ENCODE data around the gene COX7B2.

COX7B2 gene

DNA sequence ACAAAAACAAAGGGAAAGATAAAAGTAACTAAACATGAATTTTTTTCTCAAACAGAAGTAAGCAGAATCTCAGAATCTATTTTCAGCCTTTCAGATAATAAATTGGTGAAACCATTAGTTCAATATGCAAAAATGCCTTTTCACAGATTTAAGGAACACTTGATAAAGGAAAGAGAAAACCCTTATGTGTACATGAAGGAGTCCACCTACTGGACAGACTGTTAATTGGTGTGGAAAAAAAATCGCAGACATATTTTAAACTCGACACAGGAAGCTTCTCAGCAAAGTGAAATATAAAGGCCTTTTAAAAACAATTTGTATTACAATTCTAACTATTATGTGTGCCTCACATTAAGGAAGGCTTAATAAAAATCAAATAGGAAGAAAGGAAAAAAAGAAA lies 22.3 kb downstream of the COX7B2 start:
- DNase-seq, result no peak

DNA sequence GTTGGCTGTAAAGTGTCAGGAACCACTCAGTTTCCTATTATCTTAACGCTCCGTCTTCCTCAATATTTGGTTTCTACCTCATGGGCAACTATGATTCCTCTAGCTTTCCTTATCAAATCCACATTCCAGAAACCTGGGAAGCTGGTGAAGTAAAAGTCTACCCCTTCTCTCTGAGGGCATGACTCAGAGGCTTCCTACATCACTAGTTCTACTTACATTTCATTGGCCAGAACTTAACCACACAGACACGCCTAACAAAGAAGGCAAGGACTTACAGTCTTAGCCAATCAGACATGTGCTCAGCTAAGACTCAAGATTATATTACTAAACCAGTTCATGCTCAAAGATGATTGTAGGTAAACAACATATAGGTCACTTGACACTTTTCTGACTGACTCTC lies 30.4 kb downstream of the COX7B2 start:
- DNase-seq, result no peak

DNA sequence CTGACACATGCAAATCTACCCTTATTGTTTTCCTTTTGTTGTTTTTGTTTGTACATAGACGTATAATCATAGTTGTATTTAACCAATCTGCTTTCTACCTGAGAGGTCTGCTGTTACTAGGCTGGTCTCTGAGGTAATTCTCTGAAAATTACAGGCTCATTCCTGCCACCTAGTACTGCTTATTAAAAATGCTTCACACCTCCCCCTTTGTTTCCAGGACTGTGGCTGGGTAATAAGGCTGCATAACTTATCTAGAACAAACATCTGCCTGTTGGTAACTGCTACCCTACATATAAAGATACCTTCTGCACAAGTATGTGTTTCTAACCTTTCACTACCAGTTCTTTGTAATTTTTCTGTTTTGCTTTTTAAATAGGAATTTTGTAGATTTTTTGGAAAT lies 34.2 kb downstream of the COX7B2 start:
- no peak for DNase-seq

DNA sequence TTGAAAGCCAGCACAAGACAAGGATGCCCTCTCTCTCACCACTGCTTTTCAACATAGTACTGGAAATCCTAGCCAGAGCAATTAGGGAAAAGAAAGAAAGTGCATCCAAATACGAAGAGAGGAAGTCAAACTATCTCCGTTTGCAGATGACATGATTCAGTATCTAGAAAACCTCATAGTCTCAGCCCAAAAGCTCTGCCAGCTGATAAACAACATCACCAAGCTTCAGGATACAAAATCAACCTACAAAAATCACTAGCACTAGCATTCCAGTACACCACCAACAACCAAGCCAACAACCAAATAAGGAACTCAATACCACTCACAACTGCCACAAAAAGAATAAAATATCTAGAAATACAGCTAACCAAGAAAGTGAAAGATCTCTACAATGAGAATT lies 38.6 kb downstream of the COX7B2 start:
- DNase-seq, result no peak

DNA sequence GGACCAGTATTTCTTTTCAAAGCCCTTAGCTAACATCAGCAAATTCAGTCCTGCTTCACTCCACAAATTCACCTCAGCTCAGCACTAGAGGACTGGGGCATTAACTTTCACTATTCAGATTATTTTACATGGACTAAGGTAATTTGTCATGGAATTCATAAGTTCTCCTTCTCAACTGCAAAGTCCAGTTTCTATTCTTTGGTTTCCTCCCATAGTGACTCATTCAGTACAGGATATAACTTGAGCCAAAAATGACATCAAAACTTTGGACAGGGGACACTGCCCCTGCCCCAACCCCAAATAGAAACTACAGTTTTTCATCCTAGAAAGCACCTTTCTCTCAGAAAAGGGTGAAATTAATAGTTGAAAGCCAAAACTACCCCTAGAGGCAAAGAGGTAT lies 52.7 kb downstream of the COX7B2 start:
- no peak for DNase-seq

DNA sequence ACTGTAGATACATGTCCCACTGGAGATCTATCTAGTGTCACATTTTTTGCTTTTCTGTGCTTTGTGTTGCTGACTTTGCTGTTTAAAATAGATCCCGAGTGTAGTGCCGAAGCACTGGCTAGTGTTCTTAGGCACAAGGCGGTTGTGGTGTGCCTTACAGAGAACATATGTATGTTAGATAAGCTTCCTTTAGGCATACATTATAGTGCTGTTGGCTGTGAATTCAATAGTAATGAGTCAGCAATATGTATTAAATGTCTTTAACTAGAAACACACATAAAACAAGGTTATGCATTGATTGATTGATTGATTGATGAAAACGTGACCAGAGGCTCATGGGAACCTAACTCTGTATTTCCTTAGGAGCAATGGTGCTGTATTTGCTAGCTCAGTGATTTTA lies 56.2 kb downstream of the COX7B2 start:
- DNase-seq, result no peak

DNA sequence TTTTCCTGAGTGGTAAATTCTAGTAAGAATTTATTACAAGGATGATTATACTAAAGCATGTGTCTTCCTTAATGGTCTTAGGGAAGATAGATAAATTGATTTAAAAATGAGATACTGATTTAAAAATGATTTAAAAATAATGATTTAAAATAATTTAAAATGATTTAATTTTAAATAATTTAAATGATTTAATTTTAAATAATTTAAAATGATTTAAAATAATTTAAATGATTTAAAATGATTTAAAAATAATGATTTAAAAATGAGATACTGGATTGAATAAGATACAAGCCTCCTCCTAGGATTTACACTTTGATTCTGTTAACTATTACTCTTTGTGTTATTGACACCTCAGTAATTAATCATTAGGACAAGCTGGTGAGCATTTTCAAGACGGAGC lies 59.0 kb downstream of the COX7B2 start:
- DNase-seq, result no peak

DNA sequence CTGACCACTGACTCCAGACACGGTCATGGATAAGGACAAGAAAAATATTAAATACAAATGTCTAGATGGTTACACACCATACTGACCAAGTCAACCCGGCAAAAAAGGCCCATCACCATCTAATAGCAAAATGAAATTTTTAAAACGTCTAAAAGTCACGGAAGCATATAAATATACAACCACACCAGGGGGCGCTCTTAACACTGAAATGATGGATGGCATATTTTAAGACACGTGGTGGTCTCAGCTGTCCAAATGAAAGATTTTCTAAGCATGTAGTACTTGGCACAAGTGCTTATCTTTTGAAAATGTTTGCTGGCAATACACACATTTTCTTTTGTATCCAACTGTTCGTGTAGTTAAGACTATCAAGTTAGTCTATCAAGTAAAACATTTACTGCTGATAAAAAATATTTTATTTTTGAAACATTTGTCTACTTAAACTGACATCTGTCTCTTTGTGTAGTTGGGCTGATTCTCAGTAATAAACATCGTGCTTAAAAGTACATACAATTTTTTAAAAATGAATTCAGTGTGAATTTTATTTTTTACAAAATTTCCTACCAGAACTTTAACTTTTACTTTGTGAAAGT lies 64.6 kb downstream of the COX7B2 start:
- no peak for DNase-seq

DNA sequence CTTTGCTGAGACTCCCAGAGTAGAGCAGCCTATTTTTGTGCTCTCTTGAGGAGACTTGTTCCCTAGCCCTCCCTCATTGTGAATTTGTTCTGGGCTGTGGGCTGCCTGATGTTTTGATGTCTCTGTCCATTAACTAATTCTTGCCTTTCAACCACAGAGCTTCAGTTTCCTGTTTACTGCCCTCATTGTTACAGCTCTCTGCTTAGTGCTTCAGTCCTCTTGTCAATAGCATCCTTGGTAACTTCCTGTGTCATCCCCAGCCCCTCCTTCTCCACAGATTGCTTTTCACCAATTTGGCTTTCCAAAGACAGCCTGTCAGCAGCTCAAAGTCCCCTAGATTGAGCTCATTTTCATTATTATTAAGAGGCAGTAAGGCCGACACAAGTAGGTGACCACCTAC lies 69.9 kb downstream of the COX7B2 start:
- DNase-seq, result no peak

DNA sequence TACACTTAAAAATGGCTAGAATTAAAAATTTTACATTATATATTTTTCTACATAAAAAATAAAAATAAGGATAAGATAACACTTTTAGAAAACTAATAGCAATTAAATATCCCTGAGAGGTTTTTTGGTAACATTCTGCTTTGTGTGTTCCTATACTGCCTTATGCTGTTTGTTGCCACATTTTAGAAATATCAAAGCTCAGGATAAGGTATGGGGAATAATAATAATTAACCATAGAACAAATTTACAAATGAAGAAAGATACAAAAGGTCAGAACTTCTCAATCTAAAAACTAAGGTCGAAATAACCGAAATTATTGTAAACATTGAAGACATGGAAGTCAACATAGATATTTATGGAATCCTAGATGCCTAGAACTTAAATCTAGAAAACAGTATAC lies 71.4 kb downstream of the COX7B2 start:
- no peak for DNase-seq

DNA sequence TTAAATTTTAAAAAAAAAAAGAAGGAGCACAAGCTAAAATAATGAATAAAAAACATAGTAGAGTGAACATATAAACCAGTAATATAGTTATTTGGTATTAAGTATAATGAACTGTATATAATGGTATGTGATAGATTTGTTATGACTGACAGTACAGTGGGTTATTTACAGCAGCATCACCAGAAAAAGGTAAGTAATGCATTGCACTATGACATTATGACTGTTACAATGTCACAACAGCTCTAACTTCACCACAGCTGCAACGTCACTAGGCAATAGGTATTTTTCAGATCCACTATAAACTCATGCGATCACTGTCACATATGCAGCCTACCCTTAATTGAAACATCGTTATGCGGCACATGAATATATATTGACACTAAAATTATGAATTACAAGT lies 72.5 kb downstream of the COX7B2 start:
- no peak for DNase-seq

DNA sequence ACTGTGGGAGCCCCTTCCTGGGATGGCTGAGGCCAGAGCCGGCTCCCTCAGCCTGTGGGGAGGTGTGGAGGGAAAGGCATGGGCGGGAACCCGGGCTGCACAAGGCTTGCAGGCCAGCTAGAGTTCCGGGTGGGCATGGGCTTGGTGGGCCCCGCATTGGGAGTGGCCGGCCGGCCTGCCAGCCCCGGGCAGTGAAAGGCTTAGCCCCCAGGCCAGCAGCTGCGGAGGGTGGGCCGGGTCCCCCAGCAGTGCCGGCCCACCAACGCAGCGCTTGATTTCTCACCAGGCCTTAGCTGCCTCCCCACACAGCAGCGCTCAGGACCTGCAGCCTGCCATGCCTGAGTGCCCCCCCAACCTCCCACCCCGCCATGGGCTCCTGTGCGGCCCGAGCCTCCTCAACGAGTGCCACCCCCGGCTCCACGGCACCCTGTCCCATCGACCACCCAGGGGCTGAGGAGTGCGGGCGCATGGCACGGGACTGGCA lies 78.0 kb downstream of the COX7B2 start:
- no peak for DNase-seq

DNA sequence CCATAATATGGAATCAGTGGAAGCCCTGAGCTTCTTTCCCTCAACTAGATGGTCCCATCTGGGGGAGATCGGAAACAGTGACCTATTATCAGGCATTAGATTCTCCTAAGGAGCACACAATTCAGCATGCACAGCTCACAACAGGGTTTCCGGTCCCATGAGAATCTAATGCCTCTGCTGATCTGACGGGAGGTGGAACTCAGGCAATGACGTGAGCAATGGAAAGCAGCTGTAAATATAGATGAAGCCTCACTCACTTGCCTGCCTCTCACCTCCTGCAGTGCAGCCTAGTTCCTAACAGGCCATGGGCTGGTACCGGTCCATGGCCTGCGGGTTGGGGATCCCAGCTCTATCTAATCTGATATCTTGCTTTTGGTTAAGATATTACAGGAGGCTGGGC lies 88.9 kb downstream of the COX7B2 start:
- no peak for DNase-seq

DNA sequence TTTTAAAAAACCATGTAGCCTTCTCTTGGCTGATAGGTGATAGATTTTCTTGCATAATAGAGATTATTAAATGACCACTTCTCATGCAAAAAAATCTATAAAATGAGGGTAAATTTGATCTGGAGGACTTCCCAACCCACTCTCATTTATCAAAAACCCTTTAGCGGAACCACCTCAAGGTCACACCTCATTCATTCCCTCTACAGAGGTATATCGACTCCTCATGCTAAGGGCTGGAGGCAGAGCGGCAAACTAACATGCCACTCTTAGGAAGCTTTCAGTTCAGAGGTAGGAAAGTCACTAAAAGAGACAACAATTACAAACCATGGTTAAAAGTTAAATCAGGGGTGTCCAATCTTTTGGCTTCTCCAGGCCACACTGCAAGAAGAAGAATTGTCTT lies 90.0 kb downstream of the COX7B2 start:
- DNase-seq, result no peak

DNA sequence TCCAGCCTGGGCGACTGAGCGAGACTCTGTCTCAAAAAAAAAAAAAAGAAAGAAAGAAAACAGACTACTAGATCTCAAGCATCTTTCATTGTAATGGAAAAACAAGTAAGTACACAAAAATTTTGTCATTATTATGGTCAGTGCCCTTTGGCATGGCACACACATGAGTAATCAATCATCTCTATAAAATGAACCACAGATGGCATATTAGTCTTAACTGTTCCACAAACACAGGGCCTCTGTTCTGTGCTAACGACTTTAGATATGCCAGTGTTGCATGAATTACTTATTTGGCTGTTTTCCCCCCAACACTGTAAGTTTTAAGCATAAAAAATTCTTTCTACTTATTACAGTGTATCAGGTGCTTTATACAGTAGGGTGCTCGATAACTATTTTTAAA lies 90.4 kb downstream of the COX7B2 start:
- DNase-seq, result no peak

DNA sequence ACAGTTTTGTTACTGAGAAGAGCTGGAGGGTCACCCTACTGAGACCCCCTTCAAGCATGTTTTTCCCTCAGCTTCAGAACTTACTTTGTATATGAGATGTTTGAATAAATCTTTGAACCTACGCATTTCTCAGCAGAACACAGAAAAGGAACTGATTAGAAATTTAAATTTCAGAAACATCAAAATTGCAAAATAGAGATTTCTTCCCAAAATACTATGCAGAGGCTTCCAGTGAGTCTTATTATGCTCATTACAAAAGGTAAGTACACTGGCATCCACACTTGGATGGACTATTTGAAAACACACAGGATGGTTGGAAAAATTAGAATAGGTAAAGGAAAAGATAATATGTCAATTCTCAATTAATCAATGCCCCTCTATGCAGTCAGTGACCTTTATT lies 91.2 kb downstream of the COX7B2 start:
- DNase-seq, result no peak

DNA sequence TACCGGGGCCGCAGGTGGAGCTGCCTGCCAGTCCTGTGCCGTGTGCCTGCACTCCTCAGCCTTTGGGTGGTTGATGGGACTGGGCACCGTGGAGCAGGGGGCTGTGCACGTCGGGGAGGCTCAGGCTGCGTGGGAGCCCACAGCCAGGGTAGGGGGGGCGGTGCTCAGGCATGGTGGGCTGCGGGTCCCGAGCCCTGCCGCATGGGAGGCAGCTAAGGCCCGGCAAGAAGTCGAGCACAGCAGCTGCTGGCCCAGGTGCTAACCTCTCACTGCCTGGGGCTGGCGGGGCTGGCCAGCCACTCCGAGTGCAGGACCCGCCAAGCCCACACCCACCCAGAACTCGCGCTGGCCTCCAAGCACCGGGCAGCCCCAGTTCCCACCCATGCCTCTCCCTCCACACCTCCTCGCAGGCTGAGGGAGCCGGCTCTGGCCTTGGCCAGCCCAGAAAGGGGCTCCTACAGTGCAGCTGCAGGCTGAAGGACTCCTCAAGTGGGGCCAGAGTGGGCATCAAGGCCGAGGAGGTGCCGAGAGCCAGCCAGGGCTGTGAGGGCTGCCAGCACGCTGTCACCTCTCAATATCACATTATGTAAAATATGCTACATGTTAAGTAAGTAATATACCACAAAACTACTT lies 104.1 kb downstream of the COX7B2 start:
- DNase-seq, result no peak

DNA sequence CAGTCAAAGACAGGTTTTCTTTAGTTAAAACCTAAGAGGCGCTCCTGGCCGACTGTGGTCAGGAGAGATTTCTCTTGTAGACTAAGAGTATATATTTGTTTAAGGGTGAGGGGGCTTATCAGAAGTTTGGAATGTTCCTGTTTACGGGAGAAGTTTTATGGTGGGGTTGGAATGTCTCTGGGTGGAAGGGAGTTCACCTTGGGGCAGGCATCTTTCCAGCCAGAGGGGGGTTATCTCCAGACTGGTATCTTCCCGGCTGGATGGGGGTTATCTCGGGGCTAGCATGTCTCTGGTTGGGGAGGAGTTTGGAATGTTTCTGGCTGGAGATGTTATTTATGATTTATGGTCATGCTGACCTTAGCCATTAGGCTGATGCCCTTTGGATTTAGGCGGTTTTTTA lies 116.0 kb downstream of the COX7B2 start:
- no peak for DNase-seq

DNA sequence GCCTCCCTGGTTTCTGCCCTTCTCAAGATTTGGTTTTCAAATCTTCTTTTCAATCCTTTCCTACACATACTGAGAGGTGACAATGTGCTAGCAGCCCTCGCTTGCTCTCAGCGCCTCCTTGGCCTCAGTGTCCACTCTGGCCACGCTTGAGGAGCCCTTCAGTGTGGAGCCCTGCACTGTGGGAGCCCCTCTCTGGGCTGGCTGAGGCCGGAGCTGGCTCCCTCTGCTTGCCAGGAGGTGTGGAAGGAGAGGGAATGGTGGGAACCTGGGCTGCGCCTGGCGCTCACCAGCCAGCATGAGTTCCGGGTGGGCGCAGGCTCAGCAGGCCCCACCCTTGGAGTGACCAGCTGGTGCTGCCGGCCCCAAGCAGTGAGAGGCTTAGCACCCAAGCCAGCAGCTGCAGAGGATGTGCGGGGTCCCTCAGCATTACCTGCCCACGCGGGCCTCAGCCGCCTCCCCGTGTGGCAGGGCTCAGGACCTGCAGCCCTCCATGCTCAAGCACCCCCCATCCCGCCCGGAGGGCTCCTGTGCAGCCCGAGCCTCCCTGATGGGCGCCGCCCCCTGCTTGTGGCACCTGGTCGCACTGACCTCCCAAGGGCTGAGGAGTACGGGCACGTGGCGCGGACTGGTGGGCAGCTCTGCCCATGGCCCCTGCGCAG lies 127.5 kb downstream of the COX7B2 start:
- no peak for DNase-seq

DNA sequence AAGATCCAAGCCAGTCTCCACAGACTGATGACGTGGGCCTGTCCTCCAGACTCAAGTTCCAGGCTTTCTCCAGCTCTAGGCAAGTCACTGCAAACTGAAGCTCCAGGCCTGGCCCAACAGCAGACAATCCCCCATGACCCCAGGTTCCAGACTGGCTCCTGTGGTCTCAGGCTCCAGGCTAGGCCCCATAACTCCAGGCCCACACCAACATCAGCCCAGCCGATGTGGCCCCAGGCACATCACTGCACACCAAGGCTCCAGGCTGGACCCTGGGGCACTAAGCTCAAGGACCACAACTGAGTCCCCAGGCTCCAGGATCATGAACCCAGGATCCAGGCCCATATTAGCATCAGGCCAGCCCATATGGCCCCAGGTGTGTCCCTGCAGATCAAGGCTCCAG lies 143.6 kb downstream of the COX7B2 start:
- DNase-seq, result no peak

DNA sequence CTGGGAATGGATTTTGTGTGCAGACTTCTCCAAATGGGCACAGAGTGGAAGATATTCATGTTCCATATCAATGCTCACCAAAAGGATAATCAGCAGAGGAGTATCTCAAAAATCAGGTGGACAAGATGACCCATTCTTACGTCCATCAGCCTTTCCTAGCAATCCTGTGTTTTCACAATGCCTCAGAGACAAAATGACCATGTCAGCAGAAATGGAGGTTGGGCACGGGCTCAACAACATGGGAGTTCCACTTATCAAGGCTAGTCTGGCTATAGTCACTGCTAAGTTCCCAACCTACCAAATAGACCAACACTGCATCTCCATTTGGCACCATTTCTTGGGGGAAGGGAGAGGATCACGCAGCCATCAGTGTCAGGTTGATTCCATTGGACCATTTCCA lies 179.0 kb downstream of the COX7B2 start:
- DNase-seq, result no peak

DNA sequence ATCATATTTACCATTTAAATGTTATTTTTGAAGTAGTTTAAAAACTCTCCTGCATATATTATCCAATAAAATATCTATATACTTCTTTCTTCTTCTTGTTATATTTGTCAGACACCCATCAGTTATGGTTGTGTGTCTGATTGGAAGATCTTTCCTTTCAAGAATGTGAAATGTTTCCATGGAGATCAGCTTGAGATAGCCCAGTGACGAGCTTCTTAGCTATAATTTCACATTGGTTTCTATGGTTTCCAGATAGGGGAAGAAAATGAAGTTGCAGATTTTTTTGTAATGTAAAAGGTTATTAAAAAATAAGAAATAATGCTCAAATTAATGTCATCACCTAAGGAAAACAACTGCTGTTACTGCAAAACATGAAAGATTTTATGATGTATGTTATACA lies 189.0 kb downstream of the COX7B2 start:
- no peak for DNase-seq

DNA sequence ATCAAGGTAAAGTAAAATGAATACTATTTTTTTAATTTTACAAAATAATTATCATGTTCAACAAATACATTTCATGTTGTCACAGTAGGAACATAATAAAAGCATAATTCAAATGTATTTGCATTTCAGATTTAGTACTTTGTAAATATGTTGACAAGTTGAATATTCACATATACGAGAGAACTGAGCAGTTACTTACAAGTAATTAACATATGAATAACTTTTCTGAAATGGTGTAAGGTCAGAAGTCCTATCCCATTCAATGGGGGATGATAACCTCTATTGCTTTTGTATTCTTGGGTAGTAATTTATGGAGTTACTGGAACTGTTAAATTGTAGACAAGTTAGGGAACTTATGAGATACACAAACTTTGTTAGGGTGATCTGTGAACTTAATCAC lies 191.1 kb downstream of the COX7B2 start:
- DNase-seq, result no peak

DNA sequence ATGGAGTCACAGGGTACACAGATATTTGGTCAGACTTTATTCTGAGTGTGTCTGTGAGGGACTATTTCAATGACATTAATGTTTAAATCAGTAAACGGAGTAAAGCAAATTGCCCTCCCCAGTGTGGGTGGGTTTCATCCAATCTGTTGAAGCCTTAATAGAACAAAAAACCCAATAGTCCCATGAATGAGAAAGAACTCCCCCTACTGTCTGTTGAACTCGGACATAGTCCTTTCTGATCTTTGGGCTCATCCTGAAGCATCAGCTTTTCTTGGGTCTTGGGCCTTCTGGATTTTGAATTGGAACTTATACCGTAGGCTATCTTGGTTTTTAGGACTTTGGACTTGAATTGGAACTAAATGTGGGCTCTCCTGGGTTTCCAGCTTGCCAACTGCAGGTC lies 193.6 kb downstream of the COX7B2 start:
- DNase-seq, result no peak

DNA sequence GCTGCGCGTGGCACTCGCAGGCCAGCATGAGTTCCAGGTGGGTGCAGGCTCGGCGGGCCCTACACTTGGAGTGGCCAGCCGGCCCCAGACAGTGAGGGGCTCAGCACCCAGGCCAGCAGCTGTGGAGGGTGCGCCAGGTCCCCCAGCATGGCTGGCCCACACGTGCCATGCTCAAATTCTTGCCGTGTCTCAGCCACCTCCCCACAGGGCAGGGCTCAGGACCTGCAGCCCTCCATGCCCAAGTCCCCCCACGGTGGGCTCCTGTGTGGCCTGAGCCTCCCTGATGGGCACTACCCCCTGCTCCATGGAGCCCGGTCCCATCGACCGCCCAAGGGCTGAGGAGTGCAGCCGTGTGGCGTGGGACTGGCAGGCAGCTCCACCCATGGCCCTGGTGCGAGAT lies 210.2 kb downstream of the COX7B2 start:
- DNase-seq, result no peak
